NCI-H1436 treated with DMSO at 0.1 percent for 48 hours (cell line): Measurements from ENCODE around the gene CNNM2.
"Not testable (repeated sequence)": the region's sequence is repeated elsewhere in the genome, so short reads cannot be mapped to it uniquely, and the experiment has no call there.

Experiments
- DNase-seq: peaks from one replicate; lab custom pipeline; 2025; lab: John Stamatoyannopoulos, UW

Gene CNNM2

GRCh38 chr10:102967123-102967522 lies 49.0 kb downstream of the CNNM2 start:
- DNase-seq, result no peak

- DNase-seq, result no peak
Measured at GRCh38 chr10:102970562-102971340, 52.7 kb downstream of the CNNM2 start.

GRCh38 chr10:102975483-102976379 lies 57.6 kb downstream of the CNNM2 start:
- no peak for DNase-seq

GRCh38 chr10:102976380-102976726 lies 58.3 kb downstream of the CNNM2 start:
- DNase-seq, result not testable (repeated sequence)

GRCh38 chr10:102982296-102982695 lies 64.2 kb downstream of the CNNM2 start:
- DNase-seq, result no peak

- no peak for DNase-seq
Measured at GRCh38 chr10:102984086-102984485, 66.0 kb downstream of the CNNM2 start.

- DNase-seq, result no peak
Measured at GRCh38 chr10:102985811-102986210, 67.7 kb downstream of the CNNM2 start.

- no peak for DNase-seq
Measured at GRCh38 chr10:102988404-102989314, 70.6 kb downstream of the CNNM2 start.

- DNase-seq, result no peak
Measured at GRCh38 chr10:102994531-102995295, 76.6 kb downstream of the CNNM2 start.

GRCh38 chr10:102996876-102997275 lies 78.8 kb downstream of the CNNM2 start:
- DNase-seq, result no peak

- no peak for DNase-seq
Measured at GRCh38 chr10:102997998-102998397, 79.9 kb downstream of the CNNM2 start.

- DNase-seq, result no peak
Measured at GRCh38 chr10:102998399-102998907, 80.4 kb downstream of the CNNM2 start.

GRCh38 chr10:103000050-103000449 lies 82.0 kb downstream of the CNNM2 start:
- not testable (repeated sequence) for DNase-seq

- no peak for DNase-seq
Measured at GRCh38 chr10:103007017-103007416, 88.9 kb downstream of the CNNM2 start.

GRCh38 chr10:103013416-103013815 lies 95.3 kb downstream of the CNNM2 start:
- DNase-seq, result no peak

GRCh38 chr10:103019425-103019824 lies 101.3 kb downstream of the CNNM2 start:
- no peak for DNase-seq

- no peak for DNase-seq
Measured at GRCh38 chr10:103021150-103021899, 103.2 kb downstream of the CNNM2 start.

GRCh38 chr10:103021900-103022293 lies 103.8 kb downstream of the CNNM2 start:
- DNase-seq, result no peak

GRCh38 chr10:103025696-103026095 lies 107.6 kb downstream of the CNNM2 start:
- no peak for DNase-seq

GRCh38 chr10:103038570-103038969 lies 120.5 kb downstream of the CNNM2 start:
- DNase-seq, result no peak
